Nephron (organoid): ENCODE results near the gene MN1.
A peak's percentile ranks its signal among the peaks of the same experiment; 100 is the strongest.

Source experiments
- H3K27ac Mint-ChIP-seq, 3 experiments: 2 replicates each; pipeline ENCODE4 v1.8.0; 2020; ENCODE audit warnings: mixed read lengths in 3 of 3, mild to moderate bottlenecking in 2 of 3, moderate library complexity in 1 of 3
- H3K27me3 Mint-ChIP-seq: 2 replicates; pipeline ENCODE4 v1.8.0; 2021; ENCODE audit warnings: low read depth, mild to moderate bottlenecking, moderate library complexity, mixed read lengths
- H3K36me3 Mint-ChIP-seq: 2 replicates; pipeline ENCODE4 v1.8.0; 2020; ENCODE audit warnings: low read depth, mixed read lengths
- H3K4me1 Mint-ChIP-seq: 2 replicates; pipeline ENCODE4 v1.8.0; 2020; ENCODE audit warnings: mixed read lengths
- H3K4me3 Mint-ChIP-seq, 3 experiments: 2 replicates each; pipeline ENCODE4 v1.8.0; 2020; ENCODE audit warnings: mild to moderate bottlenecking in 3 of 3, mixed read lengths in 3 of 3, moderate library complexity in 2 of 3
- H3K9me3 Mint-ChIP-seq: 2 replicates; pipeline ENCODE4 v1.8.0; 2020; ENCODE audit warnings: mixed read lengths
- CTCF ChIP-seq, 3 experiments: fragments of 200-600 bp; sonication (generic); IDR thresholded peaks; one replicate each; pipeline ENCODE4 v1.5.0; 2021; ENCODE audit warnings: antibody characterized with exemption in 3 of 3; ENCODE audit not compliant: unreplicated experiment in 3 of 3

Gene MN1

GRCh38 chr22:27757928-27758525 is 43.5 kb downstream of the MN1 start:
- H3K9me3 Mint-ChIP-seq = no peaks in the 10 kb centered on the region
- TF ChIP-seq CTCF (IDR thresholded peaks at IDR 0.05; ENCODE audit: unreplicated experiment in 3 of 3) = no peak
- H3K27ac Mint-ChIP-seq = no peak overlapping the region
- no peak overlapping the region for H3K4me3 Mint-ChIP-seq
- H3K36me3 Mint-ChIP-seq = peaks cover 4% of the 10 kb centered on the region
- H3K4me1 Mint-ChIP-seq = peaks cover 31% of the 10 kb centered on the region
- peaks cover 5% of the 10 kb centered on the region for H3K27me3 Mint-ChIP-seq

GRCh38 chr22:27756212-27756660 is 45.3 kb downstream of the MN1 start:
- peaks cover 7% of the 10 kb centered on the region for H3K36me3 Mint-ChIP-seq
- no peak for TF ChIP-seq CTCF (IDR thresholded peaks at IDR 0.05; ENCODE audit: unreplicated experiment in 3 of 3)

GRCh38 chr22:27755521-27756211 is 45.9 kb downstream of the MN1 start:
- no peak for TF ChIP-seq CTCF (IDR thresholded peaks at IDR 0.05; ENCODE audit: unreplicated experiment in 3 of 3)
- Mint-ChIP-seq H3K36me3 (peaks cover 10% of the 10 kb centered on the region), H3K9me3 (no peaks in the 10 kb centered on the region), H3K27me3 (peaks cover 5% of the 10 kb centered on the region), H3K27ac (peak overlapping the region in 2 of 3 experiments; percentile 58 to 59), H3K4me1 (peaks cover 38% of the 10 kb centered on the region), H3K4me3 (peak overlapping the region in 1 of 3 experiments; percentile 50)

More at GRCh38 chr22:27756212-27756660, 45.3 kb downstream of the MN1 start:
- peaks cover 5% of the 10 kb centered on the region for H3K27me3 Mint-ChIP-seq
- H3K4me1 Mint-ChIP-seq = peaks cover 32% of the 10 kb centered on the region
- H3K27ac Mint-ChIP-seq = peak overlapping the region in 1 of 3 experiments; percentile 59
- no peak overlapping the region for H3K4me3 Mint-ChIP-seq
- no peaks in the 10 kb centered on the region for H3K9me3 Mint-ChIP-seq

- TF ChIP-seq CTCF (IDR thresholded peaks at IDR 0.05; ENCODE audit: unreplicated experiment in 3 of 3) = no peak
- H3K27ac Mint-ChIP-seq = peak overlapping the region in 2 of 3 experiments; percentile 89 to 91
- H3K4me1 Mint-ChIP-seq = peaks cover 45% of the 10 kb centered on the region
- no peaks in the 10 kb centered on the region for H3K9me3 Mint-ChIP-seq
- no peak overlapping the region for H3K4me3 Mint-ChIP-seq
- H3K27me3 Mint-ChIP-seq = peaks cover 5% of the 10 kb centered on the region
- peaks cover 13% of the 10 kb centered on the region for H3K36me3 Mint-ChIP-seq
Observed at GRCh38 chr22:27754888-27755480, 46.6 kb downstream of the MN1 start.

- Mint-ChIP-seq H3K27ac (peak overlapping the region in 2 of 3 experiments; percentile 89 to 91), H3K4me3 (peak overlapping the region in 2 of 3 experiments; percentile 48 to 50), H3K9me3 (no peaks in the 10 kb centered on the region), H3K36me3 (peaks cover 15% of the 10 kb centered on the region), H3K4me1 (peaks cover 51% of the 10 kb centered on the region), H3K27me3 (peaks cover 5% of the 10 kb centered on the region)
- no peak for TF ChIP-seq CTCF (IDR thresholded peaks at IDR 0.05; ENCODE audit: unreplicated experiment in 3 of 3)
Observed at GRCh38 chr22:27754247-27754887, 47.2 kb downstream of the MN1 start.
